Psoas muscle (tissue), 8 donors: ENCODE data around the gene MRPL11. TPM values are rescaled to one million over a fixed set of nuclear protein-coding genes. Genes with fewer than 3 reads are reported as not detected.

Source experiments
- ATAC-seq, 4 donors: fragments of 200-7000 bp; cut with Tn5 transposase; one replicate each; pipeline ENCODE4 v1.9.1; 2020; ENCODE audit warnings: moderate library complexity in 3 of 4, mild to moderate bottlenecking in 2 of 4
- DNase-seq, 2 donors: peaks; one replicate each; pipeline ENCODE4 v3.0.0-alpha.2; 2020
- H3K27ac ChIP-seq: fragments of 200-600 bp; one replicate; pipeline ENCODE4 v1.8.0; 2022
- H3K27me3 ChIP-seq, 3 donors: fragments of 200-600 bp in 1 of 3; one replicate each; pipeline versions ENCODE4 v1.6.1 to v1.8.0; 2013 to 2022; ENCODE audit warnings: low read length in 2 of 3, mild to moderate bottlenecking in 2 of 3, moderate library complexity in 1 of 3; ENCODE audit not compliant: insufficient read depth in 3 of 3
- H3K36me3 ChIP-seq, 2 donors: fragments of 200-600 bp in 1 of 2; one replicate each; pipeline versions ENCODE4 v1.6.1 to v1.8.0; 2013 to 2022; ENCODE audit warnings: low read depth in 1 of 2, mild to moderate bottlenecking in 1 of 2, moderate library complexity in 1 of 2; ENCODE audit not compliant: insufficient read depth in 1 of 2
- H3K4me1 ChIP-seq: fragments of 200-600 bp; one replicate; pipeline ENCODE4 v1.8.0; 2022
- H3K4me3 ChIP-seq: fragments of 200-600 bp; one replicate; pipeline ENCODE4 v1.8.0; 2022; ENCODE audit warnings: mild to moderate bottlenecking
- H3K9me3 ChIP-seq: fragments of 200-600 bp; one replicate; pipeline ENCODE4 v1.8.0; 2022
- WGBS, 3 donors: extraction: QIAGEN DNeasy Blood & Tissue Kit; methylation state at CpG; one replicate each; pipeline versions ENCODE4 v1.1.6 to v1.1.7; 2013; 5-methylcytosine and 5-hydroxymethylcytosine counted together
- intact Hi-C, 2 donors: fragments of 100-400 bp; cut with DNase I; formaldehyde crosslinking; loops; one replicate each; pipeline versions ENCODE4 v1.11.0 to v1.14.2; 2022
- polyA plus RNA-seq, 3 donors: library from polyadenylated mRNA; stranded (reverse); fragments of 200-250 nt; gene quantifications; one replicate each; pipeline ENCODE4 v1.2.3, GENCODE V29; 2013
- total RNA-seq, 4 donors: library from RNA; stranded (reverse); fragmentation: NEBNext Ultra II Directional in 2 of 4; extraction: Animal tissue kit (Norgen Biotek cat#: 25700) in 2 of 4; gene quantifications; one replicate each; pipeline versions ENCODE4 v1.2.1 to v1.2.4, GENCODE V29; 2021 to 2023
- TF ChIP-seq, protein P1 (sequence below): fragments of 200-600 bp; IDR thresholded peaks from one replicate; pipeline ENCODE4 v1.8.0; 2022; ENCODE audit warnings: antibody characterized with exemption
- donor health status: healthy with polysubstance abuse.
- donor health status: DM: no; HTN: no; CAD: no; lungs with moderate emphysema.
- donor health status: Bipolar disorder and iron deficiency.
- donor health status: healthy.
- donor health status: DM: yes; HTN: yes; CAD: no.
- donor health status: DM: no; HTN: no; CAD: no.
- donor health status: DM: no; HTN: no; CAD: no.
- donor health status: DM: yes; HTN: yes; CAD: no.

Gene MRPL11
- total and polyA plus RNA-seq, 7 donors = 37.0 to 60.9 (median 57.4) TPM

DNA sequence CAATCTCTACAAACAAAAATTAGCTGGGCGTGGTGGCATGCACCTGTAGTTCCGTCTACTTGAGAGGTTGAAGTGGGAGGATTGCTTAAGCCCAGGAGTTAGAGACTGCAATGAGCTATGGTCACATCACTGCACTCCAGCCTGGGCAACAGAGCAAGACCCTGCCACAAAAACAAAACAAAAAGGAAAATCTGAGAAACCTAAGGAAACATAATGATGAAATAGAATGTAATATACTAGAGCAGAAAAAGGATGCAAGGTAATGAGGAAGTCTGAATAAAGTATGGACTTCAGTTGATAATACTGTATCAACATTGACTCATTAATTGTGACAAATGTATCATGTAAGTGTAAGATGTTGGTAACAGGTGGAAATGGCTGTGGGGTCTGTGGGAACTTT is 9.7 kb downstream of the MRPL11 start:
- ATAC-seq (no peak), DNase-seq (no peak)
- no peaks in the 10 kb centered on the region for H3K9me3 ChIP-seq
- H3K4me1 ChIP-seq = no peaks in the 10 kb centered on the region
- no peak overlapping the region for H3K27ac ChIP-seq
- H3K27me3 ChIP-seq = no peaks in the 10 kb centered on the region
- TF ChIP-seq, protein P1, sequence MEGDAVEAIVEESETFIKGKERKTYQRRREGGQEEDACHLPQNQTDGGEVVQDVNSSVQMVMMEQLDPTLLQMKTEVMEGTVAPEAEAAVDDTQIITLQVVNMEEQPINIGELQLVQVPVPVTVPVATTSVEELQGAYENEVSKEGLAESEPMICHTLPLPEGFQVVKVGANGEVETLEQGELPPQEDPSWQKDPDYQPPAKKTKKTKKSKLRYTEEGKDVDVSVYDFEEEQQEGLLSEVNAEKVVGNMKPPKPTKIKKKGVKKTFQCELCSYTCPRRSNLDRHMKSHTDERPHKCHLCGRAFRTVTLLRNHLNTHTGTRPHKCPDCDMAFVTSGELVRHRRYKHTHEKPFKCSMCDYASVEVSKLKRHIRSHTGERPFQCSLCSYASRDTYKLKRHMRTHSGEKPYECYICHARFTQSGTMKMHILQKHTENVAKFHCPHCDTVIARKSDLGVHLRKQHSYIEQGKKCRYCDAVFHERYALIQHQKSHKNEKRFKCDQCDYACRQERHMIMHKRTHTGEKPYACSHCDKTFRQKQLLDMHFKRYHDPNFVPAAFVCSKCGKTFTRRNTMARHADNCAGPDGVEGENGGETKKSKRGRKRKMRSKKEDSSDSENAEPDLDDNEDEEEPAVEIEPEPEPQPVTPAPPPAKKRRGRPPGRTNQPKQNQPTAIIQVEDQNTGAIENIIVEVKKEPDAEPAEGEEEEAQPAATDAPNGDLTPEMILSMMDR = no peak
- no peak overlapping the region for H3K4me3 ChIP-seq
- intact Hi-C loops = no loop called here
- peaks cover 0 to 14% of the 10 kb centered on the region in 2 donors for H3K36me3 ChIP-seq
- 90 to 92% (median 92%) methylated on average over 2 of the region's 2 CpGs for WGBS, 3 donors

DNA sequence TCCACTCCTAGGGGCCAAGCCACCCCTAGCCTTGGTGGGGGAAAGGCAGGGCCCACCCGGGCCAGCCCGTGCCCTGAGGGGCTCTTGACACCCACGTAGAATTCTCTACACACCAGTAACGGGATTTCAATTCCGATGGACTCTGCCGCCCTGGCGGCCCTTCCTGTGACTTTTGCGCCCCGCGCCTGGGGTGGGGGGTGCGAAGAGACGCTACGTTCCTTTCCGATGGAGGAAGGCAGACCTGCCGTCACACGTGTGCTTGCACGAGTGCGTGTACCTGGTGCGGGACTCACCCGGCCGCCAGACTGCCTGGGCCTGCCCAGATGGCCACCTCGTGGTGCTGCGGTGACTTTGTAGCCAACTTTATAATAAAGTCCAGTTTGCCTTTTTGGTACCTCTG is 12.3 kb downstream of the MRPL11 start:
- peaks cover under 1% of the 10 kb centered on the region for H3K4me1 ChIP-seq
- H3K36me3 ChIP-seq = no peaks in the 10 kb centered on the region
- no peak overlapping the region for H3K27ac ChIP-seq
- no peaks in the 10 kb centered on the region for H3K9me3 ChIP-seq
- ATAC-seq (no peak), DNase-seq (no peak)
- TF ChIP-seq, protein P1 = no peak
- no peaks in the 10 kb centered on the region for H3K27me3 ChIP-seq
- WGBS, 3 donors = 50 to 65% (median 53%) methylated on average over 23 of the region's 23 CpGs
- H3K4me3 ChIP-seq = no peak overlapping the region
- intact Hi-C loops = no loop called here

DNA sequence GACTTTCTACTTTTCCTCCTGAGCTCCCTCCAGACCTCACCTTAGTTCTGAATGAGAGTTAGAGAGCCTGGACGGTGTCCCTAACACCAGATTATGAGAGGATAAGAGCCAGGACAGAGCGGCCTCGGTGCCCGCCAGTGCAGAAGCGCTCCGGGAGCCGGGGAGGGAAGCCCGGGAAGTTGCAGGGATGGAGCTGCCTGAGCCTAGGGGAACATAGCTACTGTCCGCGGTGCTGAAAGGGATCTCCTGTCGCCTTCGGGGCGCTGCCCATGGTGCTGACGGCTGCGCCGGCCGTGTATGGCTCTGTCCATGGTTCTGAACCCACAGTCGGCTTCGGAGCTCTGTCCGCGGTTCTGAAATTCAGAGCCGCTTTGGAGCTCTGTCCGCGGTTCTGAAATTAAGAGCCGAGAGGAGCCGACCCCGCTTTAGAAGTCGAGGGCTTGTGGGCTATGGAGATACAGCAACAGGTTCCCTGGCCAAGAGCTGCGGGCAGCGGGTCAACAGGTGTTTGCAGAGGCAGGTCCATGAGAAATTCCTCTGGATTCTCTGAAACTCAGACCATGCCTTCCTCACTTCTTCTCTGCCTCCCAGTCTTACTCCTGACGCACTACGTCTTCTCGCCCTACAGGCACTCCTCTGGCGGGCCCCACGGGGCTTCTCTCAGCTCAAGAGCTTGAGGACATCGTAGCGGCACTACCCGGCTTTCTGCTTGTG is 17.0 kb downstream of the MRPL11 start:
- peaks cover 35% of the 10 kb centered on the region for H3K4me1 ChIP-seq
- H3K9me3 ChIP-seq = no peaks in the 10 kb centered on the region
- no peak overlapping the region for H3K4me3 ChIP-seq
- H3K36me3 ChIP-seq = no peaks in the 10 kb centered on the region
- intact Hi-C loops = no loop called here
- 11 to 13% (median 12%) methylated on average over 33 to 38 of the region's 38 CpGs for WGBS, 3 donors
- no peaks in the 10 kb centered on the region for H3K27me3 ChIP-seq
- TF ChIP-seq, protein P1 = no peak
- DNase-seq = peak; percentile 85 to 93
- ATAC-seq = peak; percentile 84 to 88 (median 87)
- H3K27ac ChIP-seq = no peak overlapping the region

DNA sequence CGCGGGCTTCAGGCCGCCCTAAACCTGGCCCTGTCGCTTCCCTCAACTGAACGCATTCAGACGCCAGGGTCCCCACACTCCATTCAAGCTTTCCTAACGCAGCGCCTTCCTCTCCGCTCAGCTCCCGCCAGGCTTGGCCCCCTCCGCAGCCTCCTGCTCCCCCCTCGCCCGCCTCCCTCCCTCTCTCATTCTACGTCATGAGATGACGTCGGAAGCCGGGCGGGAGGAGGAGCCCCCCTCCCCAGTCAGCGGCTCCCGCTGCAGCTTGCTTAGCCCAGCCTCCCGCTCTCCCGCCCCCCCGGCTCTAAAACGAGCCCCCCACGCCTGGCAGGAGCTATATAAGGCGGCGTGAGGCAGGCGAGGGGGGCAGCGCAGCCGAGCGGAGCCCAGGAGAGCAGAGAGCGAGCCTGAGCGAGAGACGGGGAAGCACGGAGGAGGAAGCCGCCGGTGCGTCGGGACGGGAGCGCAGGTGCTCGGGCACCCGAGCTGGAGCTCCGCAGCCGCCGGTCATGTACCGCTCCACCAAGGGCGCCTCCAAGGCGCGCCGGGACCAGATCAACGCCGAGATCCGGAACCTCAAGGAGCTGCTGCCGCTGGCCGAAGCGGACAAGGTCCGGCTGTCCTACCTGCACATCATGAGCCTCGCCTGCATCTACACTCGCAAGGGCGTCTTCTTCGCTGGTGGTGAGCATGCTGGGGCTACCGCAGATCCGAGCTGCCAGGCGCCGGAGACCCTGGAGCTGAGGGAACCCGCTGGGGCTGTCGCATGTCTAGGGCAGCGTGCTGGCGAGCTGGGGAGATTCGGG is 17.8 kb downstream of the MRPL11 start, which contains the start of gene NPAS4:
NPAS4 (plus strand) TSS at position 365 of the 806 bp plus-strand sequence; CDS start at position 510, 145 bp downstream.
- H3K4me3 ChIP-seq = peak within 1 kb of the TSS; percentile 32
- intact Hi-C loops = no loop called here

More for the DNA sequence above, 17.8 kb downstream of the MRPL11 start, which contains the start of gene NPAS4:
- 4% methylated on average over 64 to 71 of the region's 71 CpGs for WGBS, 3 donors
- H3K27me3 ChIP-seq = no peaks in the 10 kb centered on the region
- H3K4me1 ChIP-seq = peaks cover 35% of the 10 kb centered on the region
- TF ChIP-seq, protein P1 = no peak
- DNase-seq = no peak
- H3K36me3 ChIP-seq = no peaks in the 10 kb centered on the region
- no peak for ATAC-seq
- H3K27ac ChIP-seq = no peak within 1 kb of the TSS
- no peaks in the 10 kb centered on the region for H3K9me3 ChIP-seq
